ENCODE measurements around the gene PDZRN3. TPM values are rescaled to one million over a fixed set of nuclear protein-coding genes. Genes with fewer than 3 reads are reported as not detected.

PDZRN3 gene
- total and polyA plus RNA-seq, 4 donors = 0.69 to 1.8 (median 0.92) TPM

DNA sequence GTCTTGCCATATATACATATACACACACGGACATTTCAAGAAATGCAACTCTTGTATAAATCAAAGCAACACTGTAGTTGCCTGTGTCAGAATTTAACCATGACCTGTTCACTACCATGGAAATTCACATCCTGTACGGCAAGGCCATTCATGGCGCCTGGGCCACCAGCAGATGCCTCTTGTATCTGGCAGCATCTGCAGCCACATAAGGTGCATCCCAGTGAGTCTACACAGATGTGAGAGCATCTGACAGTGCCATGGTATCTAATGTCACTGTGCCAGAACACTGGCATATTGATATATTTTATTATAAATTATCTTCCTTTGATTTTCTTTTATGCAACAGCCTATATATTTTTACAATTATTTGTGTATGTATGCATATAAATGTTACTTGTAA, 25.1 kb downstream of the PDZRN3 start:
- TF ChIP-seq, protein P1, sequence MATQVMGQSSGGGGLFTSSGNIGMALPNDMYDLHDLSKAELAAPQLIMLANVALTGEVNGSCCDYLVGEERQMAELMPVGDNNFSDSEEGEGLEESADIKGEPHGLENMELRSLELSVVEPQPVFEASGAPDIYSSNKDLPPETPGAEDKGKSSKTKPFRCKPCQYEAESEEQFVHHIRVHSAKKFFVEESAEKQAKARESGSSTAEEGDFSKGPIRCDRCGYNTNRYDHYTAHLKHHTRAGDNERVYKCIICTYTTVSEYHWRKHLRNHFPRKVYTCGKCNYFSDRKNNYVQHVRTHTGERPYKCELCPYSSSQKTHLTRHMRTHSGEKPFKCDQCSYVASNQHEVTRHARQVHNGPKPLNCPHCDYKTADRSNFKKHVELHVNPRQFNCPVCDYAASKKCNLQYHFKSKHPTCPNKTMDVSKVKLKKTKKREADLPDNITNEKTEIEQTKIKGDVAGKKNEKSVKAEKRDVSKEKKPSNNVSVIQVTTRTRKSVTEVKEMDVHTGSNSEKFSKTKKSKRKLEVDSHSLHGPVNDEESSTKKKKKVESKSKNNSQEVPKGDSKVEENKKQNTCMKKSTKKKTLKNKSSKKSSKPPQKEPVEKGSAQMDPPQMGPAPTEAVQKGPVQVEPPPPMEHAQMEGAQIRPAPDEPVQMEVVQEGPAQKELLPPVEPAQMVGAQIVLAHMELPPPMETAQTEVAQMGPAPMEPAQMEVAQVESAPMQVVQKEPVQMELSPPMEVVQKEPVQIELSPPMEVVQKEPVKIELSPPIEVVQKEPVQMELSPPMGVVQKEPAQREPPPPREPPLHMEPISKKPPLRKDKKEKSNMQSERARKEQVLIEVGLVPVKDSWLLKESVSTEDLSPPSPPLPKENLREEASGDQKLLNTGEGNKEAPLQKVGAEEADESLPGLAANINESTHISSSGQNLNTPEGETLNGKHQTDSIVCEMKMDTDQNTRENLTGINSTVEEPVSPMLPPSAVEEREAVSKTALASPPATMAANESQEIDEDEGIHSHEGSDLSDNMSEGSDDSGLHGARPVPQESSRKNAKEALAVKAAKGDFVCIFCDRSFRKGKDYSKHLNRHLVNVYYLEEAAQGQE (IDR thresholded peaks at IDR 0.05) = no peak
- TF ChIP-seq CTCF (IDR thresholded peaks at IDR 0.05; ENCODE audit: low read depth, low read length, missing input control) (no peak), TAF1 (conservative IDR thresholded peaks at IDR 0.05) (no peak), RXRA (IDR thresholded peaks at IDR 0.05) (no peak), MAX (IDR thresholded peaks at IDR 0.05) (no peak), NR2F2 (IDR thresholded peaks at IDR 0.05) (no peak), RAD21 (IDR thresholded peaks at IDR 0.05) (no peak), GABPA (IDR thresholded peaks at IDR 0.05 in 1 of 2, conservative IDR thresholded peaks at IDR 0.05 in 1 of 2) (no peak), FOXA2 (IDR thresholded peaks at IDR 0.05) (no peak), HNF4A (conservative IDR thresholded peaks at IDR 0.05) (no peak), JUND (IDR thresholded peaks at IDR 0.05) (no peak), HNF4G (IDR thresholded peaks at IDR 0.05) (no peak), ZBTB33 (IDR thresholded peaks at IDR 0.05) (no peak), EGR1 (IDR thresholded peaks at IDR 0.05; ENCODE audit: low read depth in 2 of 2) (no peak)
- H3K27ac ChIP-seq (ENCODE audit: low read depth in 1 of 2, low read length in 2 of 2) = no peak overlapping the region
- DNase-seq (ENCODE audit: low spot score) = no peak

DNA sequence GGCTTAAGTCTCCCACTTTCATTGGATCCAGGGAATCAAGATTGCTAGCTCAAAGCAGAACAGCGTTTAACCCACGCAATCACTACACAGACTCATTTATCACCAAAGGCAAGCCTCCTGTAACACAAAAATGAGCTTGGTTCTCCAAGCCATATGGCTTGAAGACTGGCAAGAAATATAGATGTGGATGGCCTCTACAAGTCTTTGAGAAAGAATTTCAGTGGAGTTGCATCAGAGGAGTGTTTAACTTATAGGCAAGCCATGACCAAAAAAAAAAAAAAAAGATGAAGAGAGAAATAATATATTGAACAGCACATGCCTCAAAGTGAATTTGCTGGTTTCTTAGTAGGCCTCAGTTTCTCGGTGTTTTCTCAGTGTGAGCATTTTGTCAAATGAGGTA, 27.3 kb downstream of the PDZRN3 start:
- DNase-seq (ENCODE audit: low spot score) = no peak
- TF ChIP-seq GABPA (IDR thresholded peaks at IDR 0.05 in 1 of 2, conservative IDR thresholded peaks at IDR 0.05 in 1 of 2) (no peak), MAX (IDR thresholded peaks at IDR 0.05) (no peak)
- TF ChIP-seq, protein P2, sequence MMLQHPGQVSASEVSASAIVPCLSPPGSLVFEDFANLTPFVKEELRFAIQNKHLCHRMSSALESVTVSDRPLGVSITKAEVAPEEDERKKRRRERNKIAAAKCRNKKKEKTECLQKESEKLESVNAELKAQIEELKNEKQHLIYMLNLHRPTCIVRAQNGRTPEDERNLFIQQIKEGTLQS (IDR thresholded peaks at IDR 0.05) = no peak
- Histone ChIP-seq H3K9ac (ENCODE audit: low read depth in 1 of 2, low read length in 2 of 2) (no peak overlapping the region), H3K27me3 (ENCODE audit: control insufficient read depth in 4 of 4, insufficient read depth in 4 of 4, low read length in 3 of 4) (peaks cover 0 to 4% (median 0%) of the 10 kb centered on the region in 4 donors), H3K4me1 (ENCODE audit: control insufficient read depth in 4 of 4, insufficient read depth in 4 of 4, low read length in 3 of 4) (no peaks in the 10 kb centered on the region), H3K27ac (ENCODE audit: low read depth in 1 of 2, low read length in 2 of 2) (no peak overlapping the region), H3K4me3 (ENCODE audit: low read depth in 1 of 3, low read length in 3 of 3) (no peak overlapping the region), H3K36me3 (ENCODE audit: control insufficient read depth in 4 of 4, insufficient read depth in 3 of 4, low read depth in 1 of 4, low read length in 3 of 4) (no peaks in the 10 kb centered on the region), H3K9me3 (ENCODE audit: control insufficient read depth in 4 of 4, low read length in 3 of 4) (no peaks in the 10 kb centered on the region)
- 92% methylated on average over 3 of the region's 3 CpGs for WGBS

More for the DNA sequence above, 25.1 kb downstream of the PDZRN3 start:
- Histone ChIP-seq H3K9me3 (ENCODE audit: control insufficient read depth in 4 of 4, low read length in 3 of 4) (no peaks in the 10 kb centered on the region), H3K27me3 (ENCODE audit: control insufficient read depth in 4 of 4, insufficient read depth in 4 of 4, low read length in 3 of 4) (no peaks in the 10 kb centered on the region), H3K4me1 (ENCODE audit: control insufficient read depth in 4 of 4, insufficient read depth in 4 of 4, low read length in 3 of 4) (peaks cover 0 to 2% (median 0%) of the 10 kb centered on the region in 4 donors), H3K9ac (ENCODE audit: low read depth in 1 of 2, low read length in 2 of 2) (no peak overlapping the region), H3K36me3 (ENCODE audit: control insufficient read depth in 4 of 4, insufficient read depth in 3 of 4, low read depth in 1 of 4, low read length in 3 of 4) (no peaks in the 10 kb centered on the region), H3K4me3 (ENCODE audit: low read depth in 1 of 3, low read length in 3 of 3) (no peak overlapping the region)
- WGBS = 86% methylated on average over 3 of the region's 3 CpGs
